Trophoblast cell (in vitro differentiated cells and primary cell): ENCODE data around the gene RANBP17.

ENCODE experiments used
- DNase-seq, 2 donors: peaks; one replicate each; pipeline ENCODE4 v3.0.0-alpha.2; 2016
- H2AFZ ChIP-seq: 2 replicates; pipeline ENCODE4 v1.6.1; 2013; ENCODE audit warnings: low read length, moderate library complexity, mild to moderate bottlenecking; ENCODE audit not compliant: insufficient read depth, poor library complexity
- H2AK5ac ChIP-seq: 2 replicates; pipeline ENCODE4 v1.6.1; 2013; ENCODE audit warnings: mild to moderate bottlenecking, low read length
- H2BK120ac ChIP-seq: 2 replicates; pipeline ENCODE4 v1.6.1; 2013; ENCODE audit warnings: low read length, mild to moderate bottlenecking, moderate library complexity; ENCODE audit not compliant: insufficient read depth, poor library complexity
- H2BK12ac ChIP-seq: 2 replicates; pipeline ENCODE4 v1.6.1; 2013; ENCODE audit warnings: mild to moderate bottlenecking, low read length, moderate library complexity
- H2BK5ac ChIP-seq: 2 replicates; pipeline ENCODE4 v1.6.1; 2013; ENCODE audit warnings: low read length, low read depth, moderate library complexity, mild to moderate bottlenecking; ENCODE audit not compliant: poor library complexity
- H3K14ac ChIP-seq: 2 replicates; pipeline ENCODE4 v1.6.1; 2013; ENCODE audit warnings: mild to moderate bottlenecking, low read length
- H3K18ac ChIP-seq: 2 replicates; pipeline ENCODE4 v1.6.1; 2013; ENCODE audit warnings: mild to moderate bottlenecking, low read length
- H3K23ac ChIP-seq: 2 replicates; pipeline ENCODE4 v1.6.1; 2013; ENCODE audit warnings: low read length
- H3K27ac ChIP-seq: 2 replicates; pipeline ENCODE4 v1.5.1; 2013; ENCODE audit warnings: low read depth, mild to moderate bottlenecking, inconsistent platforms, low read length, moderate library complexity
- H3K27me3 ChIP-seq: 2 replicates; pipeline ENCODE4 v1.6.1; 2013; ENCODE audit warnings: inconsistent platforms, mild to moderate bottlenecking, low read length, moderate library complexity; ENCODE audit not compliant: insufficient read depth
- H3K36me3 ChIP-seq, 2 experiments: 1 replicate in 1 of 2; 2 replicates in 1 of 2; pipeline ENCODE4 v1.6.1; 2013; ENCODE audit warnings: low read length in 2 of 2, mild to moderate bottlenecking in 2 of 2, moderate library complexity in 1 of 2; ENCODE audit not compliant: insufficient read depth in 2 of 2, control insufficient read depth in 1 of 2
- H3K4ac ChIP-seq: 2 replicates; pipeline ENCODE4 v1.6.1; 2013; ENCODE audit warnings: low read depth, mild to moderate bottlenecking, low read length, moderate library complexity
- H3K4me1 ChIP-seq, 2 experiments: 1 replicate in 1 of 2; 2 replicates in 1 of 2; pipeline ENCODE4 v1.6.1; 2013; ENCODE audit warnings: low read length in 2 of 2, mild to moderate bottlenecking in 2 of 2, moderate library complexity in 1 of 2; ENCODE audit not compliant: insufficient read depth in 2 of 2, control insufficient read depth in 1 of 2
- H3K4me2 ChIP-seq: 2 replicates; pipeline ENCODE4 v1.6.1; 2013; ENCODE audit warnings: inconsistent platforms, mild to moderate bottlenecking, low read length, moderate library complexity
- H3K4me3 ChIP-seq: 2 replicates; pipeline ENCODE4 v1.5.1; 2013; ENCODE audit warnings: mild to moderate bottlenecking, low read depth, low read length, inconsistent platforms
- H3K79me1 ChIP-seq: one replicate; pipeline ENCODE4 v1.6.1; 2013; ENCODE audit warnings: low read length
- H3K79me2 ChIP-seq: 2 replicates; pipeline ENCODE4 v1.6.1; 2013; ENCODE audit warnings: low read length, mild to moderate bottlenecking; ENCODE audit not compliant: control insufficient read depth, insufficient read depth, poor library complexity
- H3K9ac ChIP-seq: 2 replicates; pipeline ENCODE4 v1.6.1; 2013; ENCODE audit warnings: mild to moderate bottlenecking, low read length
- H3K9me3 ChIP-seq: 2 replicates; pipeline ENCODE4 v1.6.1; 2013; ENCODE audit warnings: low read depth, mild to moderate bottlenecking, control low read depth, inconsistent platforms, low read length; ENCODE audit not compliant: insufficient read depth
- H4K12ac ChIP-seq: 2 replicates; pipeline ENCODE4 v1.6.1; 2013; ENCODE audit warnings: low read depth, mild to moderate bottlenecking, low read length, moderate library complexity
- H4K8ac ChIP-seq: 2 replicates; pipeline ENCODE4 v1.6.1; 2013; ENCODE audit warnings: low read depth, mild to moderate bottlenecking, low read length, moderate library complexity
- H4K91ac ChIP-seq: one replicate; pipeline ENCODE4 v1.6.1; 2013; ENCODE audit warnings: low read depth, mild to moderate bottlenecking, low read length, moderate library complexity
- WGBS: extraction: QIAGEN DNeasy Blood & Tissue Kit; methylation state at CpG from one replicate; pipeline ENCODE4 v1.1.7; 2013; ENCODE audit warnings: missing lambda C conversion rate; ENCODE audit not compliant: insufficient read length, insufficient coverage; ENCODE audit errors: extremely low coverage; 5-methylcytosine and 5-hydroxymethylcytosine counted together

Gene RANBP17

GRCh38 chr5:171242521-171242920, 380.7 kb downstream of the RANBP17 start:
- H3K27me3 ChIP-seq: no peaks in the 10 kb centered on the region
- DNase-seq: no peak
- H2BK120ac ChIP-seq: no peak overlapping the region
- H3K4me2 ChIP-seq: no peak overlapping the region
- no peak overlapping the region for H4K12ac ChIP-seq
- H3K4ac ChIP-seq: no peak overlapping the region
- H3K4me1 ChIP-seq: no peaks in the 10 kb centered on the region
- H4K91ac ChIP-seq: no peak overlapping the region
- no peak overlapping the region for H3K4me3 ChIP-seq
- H3K18ac ChIP-seq: no peak overlapping the region
- no peaks in the 10 kb centered on the region for H3K79me1 ChIP-seq
- no peak overlapping the region for H3K9ac ChIP-seq
- no peak overlapping the region for H2BK5ac ChIP-seq
- no peaks in the 10 kb centered on the region for H3K9me3 ChIP-seq
- no peaks in the 10 kb centered on the region for H3K36me3 ChIP-seq
- H3K23ac ChIP-seq: no peak overlapping the region
- no peak overlapping the region for H2BK12ac ChIP-seq
- no peaks in the 10 kb centered on the region for H3K79me2 ChIP-seq
- no peak overlapping the region for H3K27ac ChIP-seq
- WGBS: no CpG with 5 or more reads among the region's 1 CpG
- no peak overlapping the region for H2AFZ ChIP-seq
- H3K14ac ChIP-seq: no peak overlapping the region
- no peak overlapping the region for H2AK5ac ChIP-seq
- no peak overlapping the region for H4K8ac ChIP-seq

DNA sequence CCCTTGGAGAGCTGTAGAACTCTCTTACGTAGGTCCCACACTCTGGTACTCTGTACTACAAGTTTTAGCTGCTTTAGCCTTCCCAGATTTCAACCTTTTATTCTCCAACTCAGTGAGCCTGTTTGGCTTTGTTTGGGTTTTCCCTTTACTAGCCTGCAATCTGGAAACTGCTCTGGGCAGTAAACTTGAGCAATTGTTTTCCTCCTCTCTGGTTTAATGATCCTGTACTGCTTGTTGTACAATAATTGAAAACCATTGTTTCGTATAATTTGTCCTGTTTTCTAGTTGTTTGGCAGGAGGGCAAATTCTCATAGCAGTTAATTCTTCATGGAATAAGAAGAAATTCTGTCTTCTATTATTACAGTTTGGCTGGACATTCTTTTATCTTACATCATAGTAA, 384.4 kb downstream of the RANBP17 start:
- H3K18ac ChIP-seq: no peak overlapping the region
- no peak overlapping the region for H3K23ac ChIP-seq
- H4K91ac ChIP-seq: no peak overlapping the region
- no peaks in the 10 kb centered on the region for H3K4me1 ChIP-seq
- no peak overlapping the region for H4K8ac ChIP-seq
- H3K4ac ChIP-seq: no peak overlapping the region
- H3K9me3 ChIP-seq: peaks cover 5% of the 10 kb centered on the region
- H3K27me3 ChIP-seq: no peaks in the 10 kb centered on the region
- no peak overlapping the region for H2BK12ac ChIP-seq
- H3K9ac ChIP-seq: no peak overlapping the region
- no peak overlapping the region for H2BK5ac ChIP-seq
- whole genome bisulfite sequencing: no CpG with 5 or more reads among the region's 2 CpGs
- DNase-seq: no peak
- no peak overlapping the region for H3K4me3 ChIP-seq
- H4K12ac ChIP-seq: no peak overlapping the region
- no peak overlapping the region for H2BK120ac ChIP-seq
- H3K4me2 ChIP-seq: no peak overlapping the region
- peaks cover 2% of the 10 kb centered on the region for H3K79me2 ChIP-seq
- H3K36me3 ChIP-seq: peaks cover 5 to 7% of the 10 kb centered on the region in 2 experiments
- H3K79me1 ChIP-seq: no peaks in the 10 kb centered on the region
- H2AFZ ChIP-seq: no peak overlapping the region
- no peak overlapping the region for H3K14ac ChIP-seq
- no peak overlapping the region for H3K27ac ChIP-seq
- H2AK5ac ChIP-seq: no peak overlapping the region

DNA sequence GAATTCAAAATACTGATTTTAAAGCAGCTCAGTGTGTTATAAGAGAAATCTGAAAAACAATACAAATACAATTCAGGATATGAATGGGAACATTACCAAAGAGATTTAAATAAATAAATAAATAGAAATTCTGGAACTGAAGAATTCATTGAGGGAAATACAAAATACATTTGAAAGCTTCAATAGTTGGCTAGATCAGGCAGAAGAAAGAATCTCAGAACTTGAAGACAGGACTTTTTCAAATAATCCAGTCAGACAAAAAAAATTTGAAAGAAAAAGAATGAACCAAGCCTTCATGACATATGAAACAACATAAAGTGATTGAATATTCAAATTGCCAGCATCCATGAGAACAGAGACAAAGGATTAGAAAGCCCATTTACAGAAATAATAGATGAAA, 387.6 kb downstream of the RANBP17 start:
- Histone ChIP-seq H3K4ac (no peak overlapping the region), H3K27me3 (no peaks in the 10 kb centered on the region), H3K4me3 (no peak overlapping the region), H2BK5ac (no peak overlapping the region), H4K91ac (no peak overlapping the region), H3K4me2 (no peak overlapping the region), H3K36me3 (peaks cover 5 to 7% of the 10 kb centered on the region in 2 experiments), H2AK5ac (no peak overlapping the region), H2BK12ac (no peak overlapping the region), H4K8ac (no peak overlapping the region), H2BK120ac (no peak overlapping the region), H3K9ac (no peak overlapping the region), H3K79me1 (no peaks in the 10 kb centered on the region), H4K12ac (no peak overlapping the region), H3K79me2 (peaks cover 2% of the 10 kb centered on the region), H3K4me1 (no peaks in the 10 kb centered on the region), H3K14ac (no peak overlapping the region), H3K18ac (no peak overlapping the region), H3K23ac (no peak overlapping the region), H3K9me3 (peaks cover 5% of the 10 kb centered on the region), H2AFZ (no peak overlapping the region), H3K27ac (no peak overlapping the region)
- DNase-seq: no peak

GRCh38 chr5:171250738-171251137, 388.9 kb downstream of the RANBP17 start:
- Histone ChIP-seq H4K12ac (no peak overlapping the region), H4K91ac (no peak overlapping the region), H3K4ac (no peak overlapping the region), H3K27me3 (no peaks in the 10 kb centered on the region), H3K18ac (no peak overlapping the region), H3K79me2 (peaks cover 2% of the 10 kb centered on the region), H3K36me3 (peaks cover 5 to 7% of the 10 kb centered on the region in 2 experiments), H3K4me1 (no peaks in the 10 kb centered on the region), H2AK5ac (no peak overlapping the region), H3K14ac (no peak overlapping the region), H3K27ac (no peak overlapping the region), H3K4me3 (no peak overlapping the region), H3K9ac (no peak overlapping the region), H2BK5ac (no peak overlapping the region), H3K79me1 (no peaks in the 10 kb centered on the region), H2BK120ac (no peak overlapping the region), H3K9me3 (peaks cover 5% of the 10 kb centered on the region), H2BK12ac (no peak overlapping the region), H2AFZ (no peak overlapping the region), H3K4me2 (no peak overlapping the region), H4K8ac (no peak overlapping the region), H3K23ac (no peak overlapping the region)
- WGBS: no CpG with 5 or more reads among the region's 1 CpG
- DNase-seq: no peak
